ENCODE data around the gene HIGD1A.

The HIGD1A gene

GRCh38 chr3:42752441-42752840, 51.8 kb downstream of the HIGD1A start:
- H3K4me3 ChIP-seq (ENCODE audit: low read length), result no peak overlapping the region
- DNase-seq (ENCODE audit: low read depth), result no peak
- no peak for TF ChIP-seq CTCF (IDR thresholded peaks at IDR 0.05; ENCODE audit: insufficient read depth, low read depth, low read length, missing control alignments)

GRCh38 chr3:42751609-42752008, 52.7 kb downstream of the HIGD1A start:
- H3K4me3 ChIP-seq (ENCODE audit: low read length), result no peak overlapping the region
- DNase-seq (ENCODE audit: low read depth), result no peak
- TF ChIP-seq CTCF (IDR thresholded peaks at IDR 0.05; ENCODE audit: insufficient read depth, low read depth, low read length, missing control alignments), result no peak

- no peak for DNase-seq (ENCODE audit: low read depth)
- H3K4me3 ChIP-seq (ENCODE audit: low read length), result no peak overlapping the region
- no peak for TF ChIP-seq CTCF (IDR thresholded peaks at IDR 0.05; ENCODE audit: insufficient read depth, low read depth, low read length, missing control alignments)
Measured at GRCh38 chr3:42750834-42751233, 53.5 kb downstream of the HIGD1A start.

GRCh38 chr3:42749753-42750231, 54.5 kb downstream of the HIGD1A start:
- peak; percentile 38 for DNase-seq (ENCODE audit: low read depth)
- TF ChIP-seq CTCF (IDR thresholded peaks at IDR 0.05; ENCODE audit: insufficient read depth, low read depth, low read length, missing control alignments), result peak; percentile 66
- H3K4me3 ChIP-seq (ENCODE audit: low read length), result no peak overlapping the region

GRCh38 chr3:42749025-42749752, 55.1 kb downstream of the HIGD1A start:
- H3K4me3 ChIP-seq (ENCODE audit: low read length), result no peak overlapping the region
- no peak for TF ChIP-seq CTCF (IDR thresholded peaks at IDR 0.05; ENCODE audit: insufficient read depth, low read depth, low read length, missing control alignments)
- DNase-seq (ENCODE audit: low read depth), result no peak

- DNase-seq (ENCODE audit: low read depth), result peak; percentile 58
- no peak overlapping the region for H3K4me3 ChIP-seq (ENCODE audit: low read length)
Measured at GRCh38 chr3:42747581-42747980, 56.7 kb downstream of the HIGD1A start.

More at GRCh38 chr3:42747581-42747980, 56.7 kb downstream of the HIGD1A start:
- no peak for TF ChIP-seq CTCF (IDR thresholded peaks at IDR 0.05; ENCODE audit: insufficient read depth, low read depth, low read length, missing control alignments)

Data from epithelial cell of esophagus (primary cell).